Spleen (tissue), 11 donors: ENCODE results near the gene CUL5. TPM values are rescaled to one million over a fixed set of nuclear protein-coding genes. Genes with fewer than 3 reads are reported as not detected.

Source experiments
- DNase-seq: peaks from one replicate; pipeline ENCODE4 v3.0.0-alpha.2; 2020
- H3K27ac ChIP-seq, 8 donors: fragments of 200-600 bp; sonication (generic) in 7 of 8; 1 replicate in 4 of 8; 2 replicates in 4 of 8; pipeline versions ENCODE4 v1.5.0 to v1.8.0; 2016 to 2021; ENCODE audit warnings: inconsistent platforms in 4 of 8, mild to moderate bottlenecking in 4 of 8, moderate library complexity in 1 of 8
- H3K27me3 ChIP-seq, 7 donors: fragments of 200-600 bp; sonication (generic) in 6 of 7; replicated peaks in 1 of 7; 1 replicate in 4 of 7; 2 replicates in 3 of 7; pipeline versions ENCODE4 v1.5.0 to v1.8.0; 2016 to 2021; ENCODE audit warnings: inconsistent platforms in 3 of 7, mild to moderate bottlenecking in 1 of 7
- H3K36me3 ChIP-seq, 6 donors: fragments of 200-600 bp; sonication (generic) in 5 of 6; 1 replicate in 4 of 6; 2 replicates in 2 of 6; pipeline versions ENCODE4 v1.5.0 to v1.8.0; 2016 to 2021; ENCODE audit warnings: inconsistent platforms in 2 of 6
- H3K4me1 ChIP-seq, 6 donors: fragments of 200-600 bp; sonication (generic) in 5 of 6; 1 replicate in 3 of 6; 2 replicates in 3 of 6; pipeline versions ENCODE4 v1.5.0 to v1.8.0; 2016 to 2021; ENCODE audit warnings: inconsistent platforms in 3 of 6
- H3K4me3 ChIP-seq, 8 donors: fragments of 200-600 bp; sonication (generic) in 7 of 8; 1 replicate in 4 of 8; 2 replicates in 4 of 8; pipeline versions ENCODE4 v1.5.0 to v1.8.0; 2016 to 2021; ENCODE audit warnings: inconsistent platforms in 4 of 8, mild to moderate bottlenecking in 4 of 8, moderate library complexity in 2 of 8
- H3K9me3 ChIP-seq, 8 donors: fragments of 200-600 bp; sonication (generic) in 7 of 8; 1 replicate in 4 of 8; 2 replicates in 4 of 8; pipeline versions ENCODE4 v1.5.0 to v1.8.0; 2016 to 2021; ENCODE audit warnings: inconsistent platforms in 4 of 8
- CTCF ChIP-seq, 11 experiments: fragments of 200-600 bp in 7 of 11; fragments of 450-650 bp in 4 of 11; sonication (generic) in 4 of 11; IDR thresholded peaks in 8 of 11; conservative IDR thresholded peaks in 3 of 11; 1 replicate in 7 of 11; 2 replicates in 4 of 11; pipeline versions ENCODE4 v1.4.0 to v1.8.0; 2016 to 2021; ENCODE audit warnings: antibody characterized with exemption in 11 of 11, inconsistent platforms in 4 of 11, mild to moderate bottlenecking in 1 of 11
- POLR2A ChIP-seq, 3 donors: fragments of 450-650 bp; IDR thresholded peaks; one replicate each; pipeline ENCODE4 v1.5.1; 2017; ENCODE audit warnings: antibody characterized with exemption in 3 of 3, mild to moderate bottlenecking in 1 of 3
- POLR2AphosphoS5 ChIP-seq, 3 donors: sonication (generic); formaldehyde crosslinking; IDR thresholded peaks; one replicate each; pipeline ENCODE4 v1.5.1; 2017; ENCODE audit warnings: antibody characterized with exemption in 3 of 3
- WGBS, 5 donors: extraction: QIAGEN DNeasy Blood & Tissue Kit in 3 of 5; methylation state at CpG; one replicate each; pipeline versions ENCODE4 v1.1.5 to v1.1.7; 2013 to 2018; 5-methylcytosine and 5-hydroxymethylcytosine counted together
- intact Hi-C: fragments of 100-400 bp; cut with DNase I; formaldehyde crosslinking; loops from one replicate; pipeline ENCODE4 v1.15.0; 2023; ENCODE audit warnings: low total_unique reads
- polyA plus RNA-seq, 3 donors: library from polyadenylated mRNA; stranded (reverse); fragments of 200-250 nt; gene quantifications; one replicate each; pipeline ENCODE4 v1.2.1, GENCODE V29; 2013
- total RNA-seq, 7 donors: library from RNA; depleted of rRNA in 3 of 7; stranded (reverse); fragments of >200 nt in 3 of 7; fragmentation: NEBNext Ultra II Directional in 4 of 7; extraction: Animal tissue kit (Norgen Biotek cat#: 25700) in 4 of 7; gene quantifications; one replicate each; pipeline versions ENCODE4 v1.1.0 to v1.2.1, GENCODE V29; 2016 to 2021
- donor health status: healthy with polysubstance abuse.
- donor health status: DM: no; HTN: no; CAD: no; lungs with moderate emphysema.
- donor health status: DM: no; HTN: no; CAD: no.
- donor health status: Bipolar disorder and iron deficiency.
- donor health status: healthy.
- donor health status: DM: no; HTN: no; CAD: no.
- donor health status: DM: yes; HTN: yes; CAD: no.

Gene CUL5
- total and polyA plus RNA-seq, 10 donors, result 5.5 to 42.7 (median 35.6) TPM

GRCh38 chr11:108009497-108010370 lies 1.0 kb downstream of the CUL5 start:
- no peak for TF ChIP-seq POLR2AphosphoS5 (IDR thresholded peaks at IDR 0.05)
- TF ChIP-seq POLR2A (IDR thresholded peaks at IDR 0.05), result no peak
- no peak for TF ChIP-seq CTCF (IDR thresholded peaks at IDR 0.05 in 8 of 11, conservative IDR thresholded peaks at IDR 0.05 in 3 of 11)
- H3K27ac ChIP-seq, result peak overlapping the region; percentile 95 to 98 (median 97)
- H3K4me1 ChIP-seq, result peaks cover 37 to 65% (median 52%) of the 10 kb centered on the region in 6 donors
- peak overlapping the region; percentile 67 to 98 (median 94) for H3K4me3 ChIP-seq
- WGBS, 5 donors, result 2 to 3% (median 3%) methylated on average over 20 to 31 of the region's 31 CpGs
- peaks cover 0 to 11% (median 0%) of the 10 kb centered on the region in 6 donors for H3K36me3 ChIP-seq
- DNase-seq, result no peak
- intact Hi-C loops, result loop anchor here (10.0 kb wide), 1 partner anchor 645 kb away; no protein-coding TSS in a partner anchor
- no peaks in the 10 kb centered on the region for H3K9me3 ChIP-seq
- H3K27me3 ChIP-seq, result no peaks in the 10 kb centered on the region

- Histone ChIP-seq H3K9me3 (no peaks in the 10 kb centered on the region), H3K36me3 (peaks cover 0 to 22% (median 0%) of the 10 kb centered on the region in 6 donors), H3K27ac (no peak overlapping the region), H3K4me1 (peaks cover 37 to 88% (median 66%) of the 10 kb centered on the region in 6 donors), H3K4me3 (no peak overlapping the region), H3K27me3 (no peaks in the 10 kb centered on the region)
- 92 to 97% (median 93%) methylated on average over 5 of the region's 5 CpGs for WGBS, 5 donors
- intact Hi-C loops, result no loop called here
- no peak for DNase-seq
- TF ChIP-seq POLR2A (IDR thresholded peaks at IDR 0.05) (no peak), POLR2AphosphoS5 (IDR thresholded peaks at IDR 0.05) (no peak), CTCF (IDR thresholded peaks at IDR 0.05 in 8 of 11, conservative IDR thresholded peaks at IDR 0.05 in 3 of 11) (no peak)
These were observed 3.5 kb downstream of the CUL5 start for GRCh38 chr11:108012139-108012725.

GRCh38 chr11:108016647-108017046 lies 7.9 kb downstream of the CUL5 start:
- no peak overlapping the region for H3K4me3 ChIP-seq
- H3K9me3 ChIP-seq, result no peaks in the 10 kb centered on the region
- H3K36me3 ChIP-seq, result peaks cover 0 to 28% (median 0%) of the 10 kb centered on the region in 6 donors
- H3K27me3 ChIP-seq, result no peaks in the 10 kb centered on the region
- H3K27ac ChIP-seq, result no peak overlapping the region
- intact Hi-C loops, result no loop called here
- peaks cover 20 to 89% (median 53%) of the 10 kb centered on the region in 6 donors for H3K4me1 ChIP-seq
- no peak for TF ChIP-seq POLR2A (IDR thresholded peaks at IDR 0.05)
- TF ChIP-seq CTCF (IDR thresholded peaks at IDR 0.05 in 8 of 11, conservative IDR thresholded peaks at IDR 0.05 in 3 of 11), result no peak
- no peak for TF ChIP-seq POLR2AphosphoS5 (IDR thresholded peaks at IDR 0.05)
- no peak for DNase-seq

- Histone ChIP-seq H3K27me3 (no peaks in the 10 kb centered on the region), H3K9me3 (no peaks in the 10 kb centered on the region), H3K4me3 (no peak overlapping the region), H3K36me3 (peaks cover 0 to 24% (median 0%) of the 10 kb centered on the region in 6 donors), H3K27ac (no peak overlapping the region), H3K4me1 (peaks cover 4 to 84% (median 34%) of the 10 kb centered on the region in 6 donors)
- DNase-seq, result no peak
- TF ChIP-seq POLR2AphosphoS5 (IDR thresholded peaks at IDR 0.05) (no peak), CTCF (IDR thresholded peaks at IDR 0.05 in 8 of 11, conservative IDR thresholded peaks at IDR 0.05 in 3 of 11) (no peak), POLR2A (IDR thresholded peaks at IDR 0.05) (no peak)
- WGBS, 5 donors, result 88 to 98% (median 93%) methylated on average over 2 of the region's 2 CpGs
- intact Hi-C loops, result no loop called here
These were observed 10.0 kb downstream of the CUL5 start for GRCh38 chr11:108018708-108019107.
